ENCODE measurements around the gene TMEM30A.

GRCh38 chr6:75296811-75297779, 12.5 kb upstream of the TMEM30A start:
- TF ChIP-seq, protein P1, sequence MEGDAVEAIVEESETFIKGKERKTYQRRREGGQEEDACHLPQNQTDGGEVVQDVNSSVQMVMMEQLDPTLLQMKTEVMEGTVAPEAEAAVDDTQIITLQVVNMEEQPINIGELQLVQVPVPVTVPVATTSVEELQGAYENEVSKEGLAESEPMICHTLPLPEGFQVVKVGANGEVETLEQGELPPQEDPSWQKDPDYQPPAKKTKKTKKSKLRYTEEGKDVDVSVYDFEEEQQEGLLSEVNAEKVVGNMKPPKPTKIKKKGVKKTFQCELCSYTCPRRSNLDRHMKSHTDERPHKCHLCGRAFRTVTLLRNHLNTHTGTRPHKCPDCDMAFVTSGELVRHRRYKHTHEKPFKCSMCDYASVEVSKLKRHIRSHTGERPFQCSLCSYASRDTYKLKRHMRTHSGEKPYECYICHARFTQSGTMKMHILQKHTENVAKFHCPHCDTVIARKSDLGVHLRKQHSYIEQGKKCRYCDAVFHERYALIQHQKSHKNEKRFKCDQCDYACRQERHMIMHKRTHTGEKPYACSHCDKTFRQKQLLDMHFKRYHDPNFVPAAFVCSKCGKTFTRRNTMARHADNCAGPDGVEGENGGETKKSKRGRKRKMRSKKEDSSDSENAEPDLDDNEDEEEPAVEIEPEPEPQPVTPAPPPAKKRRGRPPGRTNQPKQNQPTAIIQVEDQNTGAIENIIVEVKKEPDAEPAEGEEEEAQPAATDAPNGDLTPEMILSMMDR (conservative IDR thresholded peaks at IDR 0.05; ENCODE audit: low read length) = peak; percentile 73
- no peak for TF ChIP-seq EZH2phosphoT487 (IDR thresholded peaks at IDR 0.05; ENCODE audit: borderline replicate concordance)
